HG02798 (cell line): ENCODE results near the gene CD200R1L.

Experiments
- ATAC-seq: cut with Tn5 transposase; IDR thresholded peaks from one replicate; pipeline ENCODE4 v1.9.1; 2021; ENCODE audit warnings: mild to moderate bottlenecking; ENCODE audit not compliant: unreplicated experiment, poor library complexity

Gene CD200R1L

DNA sequence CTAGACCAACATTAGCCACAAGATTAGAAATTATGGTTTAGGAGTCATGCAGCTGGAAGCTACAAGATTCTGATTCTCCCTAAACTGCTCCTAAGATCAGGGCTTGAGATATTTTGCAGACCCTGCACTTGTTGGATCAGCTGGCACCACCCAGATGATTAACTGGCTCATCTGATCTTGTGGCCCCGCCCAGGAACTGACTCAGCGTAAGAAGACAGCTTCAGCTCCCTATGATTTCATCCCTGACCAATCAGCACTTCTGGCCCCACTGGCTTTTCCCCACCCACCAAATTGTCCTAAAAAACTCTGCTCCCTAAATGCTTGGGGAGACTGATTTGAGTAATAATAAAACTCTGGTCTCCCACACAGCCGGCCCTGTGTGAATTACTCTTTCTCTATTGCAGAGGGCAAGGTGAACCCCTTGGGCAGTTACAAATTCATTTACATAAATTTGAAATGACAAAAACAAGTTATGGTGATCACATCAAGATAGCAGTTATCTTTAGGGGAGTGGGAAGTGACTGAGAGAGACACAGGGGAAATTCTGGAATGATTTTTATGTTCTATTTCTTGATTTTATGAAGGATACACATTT is 76.5 kb downstream of the CD200R1L start:
- ATAC-seq: no peak

DNA sequence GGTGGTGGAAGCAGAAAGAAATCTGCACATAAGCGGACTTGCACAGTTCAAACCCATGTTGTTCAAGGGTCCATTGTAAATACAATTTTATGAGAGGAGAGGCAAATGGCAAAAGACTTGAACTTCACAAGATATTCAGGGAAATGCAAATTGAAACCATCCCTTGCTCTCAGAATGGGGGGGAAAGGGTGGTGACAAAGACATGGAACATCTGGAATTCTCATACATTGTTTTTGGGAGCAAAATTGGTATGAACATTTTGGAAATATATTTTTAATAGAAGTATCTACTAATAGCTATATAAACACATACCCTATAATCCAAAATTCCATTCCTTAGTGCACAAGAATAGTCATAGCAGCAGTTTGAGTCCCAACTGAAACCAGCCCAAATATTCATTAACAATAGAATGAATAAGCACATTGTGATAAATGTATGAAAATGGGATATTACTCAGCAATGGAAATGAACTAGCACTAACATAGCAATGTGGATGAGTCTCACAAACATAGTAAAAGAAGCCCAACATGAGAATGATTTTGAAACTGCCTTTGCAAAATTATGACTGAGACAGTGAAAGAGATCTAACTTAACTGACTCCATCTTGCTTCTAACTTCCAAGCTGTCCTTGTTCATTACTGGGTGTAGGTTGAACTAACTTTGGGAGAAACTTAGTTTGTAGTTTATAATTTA is 77.2 kb downstream of the CD200R1L start:
- ATAC-seq: no peak

DNA sequence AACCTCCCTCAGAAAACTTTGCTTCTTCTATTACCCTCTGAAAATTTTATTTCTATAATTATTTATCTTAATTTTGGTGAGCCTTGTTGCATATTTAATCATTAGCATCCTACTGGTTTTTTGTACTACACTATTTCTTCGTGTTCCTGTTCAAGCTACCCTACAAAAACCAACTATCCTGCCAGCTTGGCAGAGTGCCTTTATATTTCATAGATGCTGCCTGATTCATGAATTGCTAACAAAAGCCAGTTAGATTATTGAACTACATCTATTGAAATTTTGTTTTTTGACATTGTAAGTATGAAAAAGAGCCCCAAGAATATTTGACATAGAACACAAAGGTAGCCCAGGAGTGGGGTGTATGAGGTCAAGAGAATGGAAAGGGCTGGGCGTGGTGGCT is 78.9 kb downstream of the CD200R1L start:
- ATAC-seq: no peak

DNA sequence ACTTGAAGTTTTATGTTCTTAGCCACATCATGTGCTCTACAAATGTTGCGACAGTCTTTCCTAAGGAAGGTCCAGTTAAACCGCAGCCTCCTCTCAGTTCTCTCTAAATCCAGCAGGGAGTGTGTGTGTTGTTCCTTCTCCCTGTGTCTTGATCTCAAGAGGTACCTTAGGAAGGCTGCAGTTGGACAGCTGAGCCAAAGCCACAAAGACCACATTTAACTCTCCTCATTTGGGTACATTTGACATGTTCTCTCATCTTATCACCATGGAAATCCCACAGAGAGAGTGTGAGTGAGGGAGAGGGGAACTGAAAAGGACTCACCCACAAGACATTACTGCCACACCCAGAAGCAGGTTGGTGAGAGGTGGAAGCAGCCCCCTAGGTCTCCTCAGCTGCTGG is 79.5 kb downstream of the CD200R1L start:
- ATAC-seq: peak; percentile 80
